Mesenchymal stem cell (in vitro differentiated cells and primary cell): Measurements from ENCODE around the gene KDELR1.

ENCODE experiments used
- DNase-seq: peaks from one replicate; pipeline ENCODE4 v3.0.0-alpha.2; 2013
- H2AFZ ChIP-seq: one replicate; pipeline ENCODE4 v1.6.1; 2013; ENCODE audit warnings: low read depth, mild to moderate bottlenecking, control low read depth, inconsistent platforms, low read length, moderate library complexity
- H2AK5ac ChIP-seq: 2 replicates; pipeline ENCODE4 v1.6.1; 2013; ENCODE audit warnings: low read length, moderate library complexity, mild to moderate bottlenecking, inconsistent platforms; ENCODE audit not compliant: severe bottlenecking
- H2BK120ac ChIP-seq: one replicate; pipeline ENCODE4 v1.6.1; 2013; ENCODE audit warnings: low read depth, mild to moderate bottlenecking, inconsistent platforms, low read length, moderate library complexity
- H2BK12ac ChIP-seq, 2 experiments: one replicate each; pipeline ENCODE4 v1.6.1; 2013; ENCODE audit warnings: inconsistent platforms in 2 of 2, low read length in 2 of 2, mild to moderate bottlenecking in 2 of 2, moderate library complexity in 2 of 2, control low read depth in 1 of 2
- H2BK15ac ChIP-seq: one replicate; pipeline ENCODE4 v1.6.1; 2013; ENCODE audit warnings: mild to moderate bottlenecking, low read depth, inconsistent platforms; ENCODE audit not compliant: poor library complexity, severe bottlenecking
- H2BK5ac ChIP-seq: 2 replicates; pipeline ENCODE4 v1.6.1; 2013; ENCODE audit warnings: low read depth, mild to moderate bottlenecking, low read length, control low read depth, inconsistent platforms; ENCODE audit not compliant: poor library complexity, severe bottlenecking
- H3K14ac ChIP-seq, 2 experiments: one replicate each; pipeline ENCODE4 v1.6.1; 2013; ENCODE audit warnings: inconsistent platforms in 2 of 2, low read length in 2 of 2, control low read depth in 1 of 2, mild to moderate bottlenecking in 1 of 2, moderate library complexity in 1 of 2
- H3K18ac ChIP-seq, 2 experiments: one replicate each; pipeline ENCODE4 v1.6.1; 2013; ENCODE audit warnings: inconsistent platforms in 2 of 2, low read length in 2 of 2, control low read depth in 1 of 2, low read depth in 1 of 2, mild to moderate bottlenecking in 1 of 2
- H3K23ac ChIP-seq, 2 experiments: one replicate each; pipeline ENCODE4 v1.6.1; 2013; ENCODE audit warnings: inconsistent platforms in 2 of 2, low read length in 2 of 2, mild to moderate bottlenecking in 2 of 2, moderate library complexity in 2 of 2, control low read depth in 1 of 2
- H3K27ac ChIP-seq: 2 replicates; pipeline ENCODE4 v1.5.1; 2013; ENCODE audit warnings: mild to moderate bottlenecking, moderate library complexity, low read length, control low read depth, inconsistent platforms; ENCODE audit not compliant: poor library complexity, severe bottlenecking
- H3K27me3 ChIP-seq, 2 experiments: 2 replicates each; pipeline versions ENCODE4 v1.6.1 to v1.7.0; 2013; ENCODE audit warnings: low read length in 2 of 2, mild to moderate bottlenecking in 2 of 2, moderate library complexity in 2 of 2, control low read depth in 1 of 2, inconsistent platforms in 1 of 2; ENCODE audit not compliant: control insufficient read depth in 1 of 2, insufficient read depth in 1 of 2
- H3K36me3 ChIP-seq, 2 experiments: 2 replicates each; pipeline versions ENCODE4 v1.6.1 to v1.7.0; 2013; ENCODE audit warnings: low read length in 2 of 2, control low read depth in 1 of 2, inconsistent platforms in 1 of 2, low read depth in 1 of 2, mild to moderate bottlenecking in 1 of 2; ENCODE audit not compliant: insufficient read depth in 2 of 2, control insufficient read depth in 1 of 2
- H3K4ac ChIP-seq, 2 experiments: one replicate each; pipeline ENCODE4 v1.6.1; 2013; ENCODE audit warnings: inconsistent platforms in 2 of 2, low read length in 2 of 2, mild to moderate bottlenecking in 2 of 2, moderate library complexity in 2 of 2, control low read depth in 1 of 2, low read depth in 1 of 2
- H3K4me1 ChIP-seq: 2 replicates; pipeline ENCODE4 v1.6.1; 2013; ENCODE audit warnings: low read depth, low read length, control low read depth; ENCODE audit not compliant: control insufficient read depth, insufficient read depth
- H3K4me2 ChIP-seq: 2 replicates; pipeline ENCODE4 v1.6.1; 2013; ENCODE audit warnings: low read length, mild to moderate bottlenecking, inconsistent platforms; ENCODE audit not compliant: poor library complexity, severe bottlenecking
- H3K4me3 ChIP-seq, 2 experiments: 2 replicates each; pipeline versions ENCODE4 v1.5.1 to v1.7.0; 2013; ENCODE audit warnings: low read length in 2 of 2, mild to moderate bottlenecking in 2 of 2, control low read depth in 1 of 2, low read depth in 1 of 2; ENCODE audit not compliant: insufficient read depth in 1 of 2
- H3K79me1 ChIP-seq: replicated peaks from 2 replicates; pipeline ENCODE4 v1.6.1; 2013; ENCODE audit warnings: mild to moderate bottlenecking, control low read depth, low read length, inconsistent platforms; ENCODE audit not compliant: poor library complexity, severe bottlenecking
- H3K9ac ChIP-seq: 2 replicates; pipeline ENCODE4 v1.7.0; 2013; ENCODE audit warnings: mild to moderate bottlenecking, low read length, moderate library complexity
- H3K9me3 ChIP-seq: 2 replicates; pipeline ENCODE4 v1.7.0; 2013; ENCODE audit warnings: mild to moderate bottlenecking, low read length; ENCODE audit not compliant: control insufficient read depth
- H4K8ac ChIP-seq: one replicate; pipeline ENCODE4 v1.6.1; 2013; ENCODE audit warnings: inconsistent platforms, mild to moderate bottlenecking, low read length, moderate library complexity
- H4K91ac ChIP-seq: one replicate; pipeline ENCODE4 v1.6.1; 2013; ENCODE audit warnings: mild to moderate bottlenecking, low read length, inconsistent platforms
- WGBS: methylation state at CpG from one replicate; pipeline ENCODE4 v1.1.7; 2013; ENCODE audit warnings: mixed read lengths; 5-methylcytosine and 5-hydroxymethylcytosine counted together

The KDELR1 gene

DNA sequence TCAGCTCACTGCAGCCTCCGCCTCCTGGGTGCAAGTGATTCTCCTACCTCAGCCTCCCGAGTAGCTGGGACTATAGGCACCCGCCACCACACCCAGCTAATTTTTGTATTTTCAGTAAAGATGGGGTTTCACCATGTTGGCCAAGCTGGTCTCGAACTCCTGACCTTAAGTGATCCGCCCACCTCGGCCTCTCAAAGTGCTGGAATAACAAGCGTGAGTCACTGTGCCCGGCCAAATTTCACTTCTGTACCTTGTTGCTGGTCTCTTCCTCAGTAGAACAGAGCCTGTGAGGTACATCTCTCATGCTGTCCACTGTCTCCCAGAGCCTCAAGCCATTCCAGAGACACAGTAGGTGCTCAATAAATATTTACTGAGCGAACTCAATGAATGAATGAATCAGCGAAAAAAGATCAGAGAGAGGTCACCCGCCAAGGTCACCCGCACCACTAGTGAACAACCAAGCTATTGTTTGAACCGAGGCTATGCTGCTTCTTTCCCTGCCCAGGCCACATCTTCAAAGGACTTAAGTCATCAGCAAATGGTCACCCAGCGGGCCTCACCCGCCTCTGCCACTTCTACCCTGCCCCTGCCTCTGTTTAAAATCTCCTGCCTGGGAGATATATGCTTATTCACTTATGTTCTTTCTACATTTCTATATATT is 36.9 kb downstream of the KDELR1 start:
- H3K9me3 ChIP-seq, result no peaks in the 10 kb centered on the region
- H2BK15ac ChIP-seq, result no peak overlapping the region
- H2BK120ac ChIP-seq, result no peak overlapping the region
- no peak overlapping the region for H3K23ac ChIP-seq
- H3K4ac ChIP-seq, result no peak overlapping the region
- H3K14ac ChIP-seq, result peak overlapping the region in 1 of 2 experiments; percentile 41
- H3K9ac ChIP-seq, result no peak overlapping the region
- no peak overlapping the region for H3K4me2 ChIP-seq
- H2AFZ ChIP-seq, result no peak overlapping the region
- peak overlapping the region; percentile 4 for H4K8ac ChIP-seq
- no peak overlapping the region for H2AK5ac ChIP-seq
- no peaks in the 10 kb centered on the region for H3K27me3 ChIP-seq
- H3K4me1 ChIP-seq, result peaks cover 12% of the 10 kb centered on the region
- DNase-seq, result peak; percentile 39
- no peak overlapping the region for H4K91ac ChIP-seq
- peaks cover 3 to 6% of the 10 kb centered on the region in 2 experiments for H3K36me3 ChIP-seq
- no peak overlapping the region for H3K18ac ChIP-seq
- H2BK5ac ChIP-seq, result no peak overlapping the region
- no peaks in the 10 kb centered on the region for H3K79me1 ChIP-seq
- H3K4me3 ChIP-seq, result no peak overlapping the region
- 79% methylated on average over 12 of the region's 15 CpGs for WGBS
- no peak overlapping the region for H2BK12ac ChIP-seq
- H3K27ac ChIP-seq, result no peak overlapping the region

GRCh38 chr19:48353677-48354076 is 37.7 kb downstream of the KDELR1 start:
- no peak overlapping the region for H3K4me3 ChIP-seq
- H3K14ac ChIP-seq, result no peak overlapping the region
- no peaks in the 10 kb centered on the region for H3K9me3 ChIP-seq
- peak overlapping the region in 1 of 2 experiments; percentile 30 for H3K4ac ChIP-seq
- H3K36me3 ChIP-seq, result peaks cover 3 to 6% of the 10 kb centered on the region in 2 experiments
- H3K9ac ChIP-seq, result no peak overlapping the region
- no peak overlapping the region for H3K4me2 ChIP-seq
- H2BK5ac ChIP-seq, result no peak overlapping the region
- H2AK5ac ChIP-seq, result no peak overlapping the region
- H3K27ac ChIP-seq, result no peak overlapping the region
- H4K8ac ChIP-seq, result no peak overlapping the region
- no peak overlapping the region for H3K18ac ChIP-seq
- H2BK12ac ChIP-seq, result no peak overlapping the region
- peaks cover 12% of the 10 kb centered on the region for H3K4me1 ChIP-seq
- no peaks in the 10 kb centered on the region for H3K27me3 ChIP-seq
- 79% methylated on average over 5 of the region's 5 CpGs for WGBS
- no peak overlapping the region for H3K23ac ChIP-seq
- H2BK15ac ChIP-seq, result no peak overlapping the region
- H3K79me1 ChIP-seq, result no peaks in the 10 kb centered on the region
- peak; percentile 31 for DNase-seq
- H4K91ac ChIP-seq, result no peak overlapping the region
- no peak overlapping the region for H2AFZ ChIP-seq
- H2BK120ac ChIP-seq, result no peak overlapping the region

DNA sequence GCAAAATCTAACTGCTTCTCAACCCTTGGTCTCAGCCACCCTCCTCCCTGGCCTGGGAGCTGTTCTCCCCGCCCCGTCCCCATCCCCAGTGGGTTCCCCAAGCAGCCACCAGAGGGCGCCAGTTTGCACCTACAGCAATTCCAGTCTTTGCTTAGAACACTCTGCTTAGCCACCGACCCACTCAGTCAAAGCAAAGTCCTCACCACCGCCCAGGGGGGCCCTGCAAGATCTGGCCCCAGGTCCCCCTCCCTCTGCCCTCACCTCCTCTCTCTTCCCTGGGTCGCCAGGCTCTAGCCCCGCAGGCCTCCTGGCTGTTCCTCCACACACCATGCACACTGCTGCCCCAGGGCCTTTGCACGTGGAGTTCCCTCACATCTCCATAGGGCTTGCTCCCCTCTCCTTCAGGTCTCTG is 40.0 kb downstream of the KDELR1 start:
- DNase-seq, result peak; percentile 52
- no peaks in the 10 kb centered on the region for H3K27me3 ChIP-seq

DNA sequence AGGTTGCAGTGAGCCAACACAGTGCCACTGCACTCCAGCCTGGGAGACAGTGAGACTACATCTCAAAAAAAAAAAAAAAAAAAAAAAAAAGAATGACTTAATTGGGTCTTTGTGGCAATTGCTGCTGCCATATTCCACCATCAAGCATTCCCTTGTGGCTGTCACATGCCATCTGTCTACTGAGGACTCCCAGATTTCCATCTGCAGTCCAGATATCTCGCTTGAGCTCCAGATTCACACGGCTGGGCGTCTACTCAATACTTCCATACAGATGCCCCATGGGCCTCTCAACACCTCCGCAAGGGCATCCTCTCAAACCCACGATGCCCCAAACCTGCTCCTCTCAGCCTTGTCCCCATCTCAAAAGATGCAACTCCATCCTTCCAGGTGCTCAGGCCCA is 40.5 kb downstream of the KDELR1 start:
- no peak overlapping the region for H3K4me2 ChIP-seq
- H2BK120ac ChIP-seq, result no peak overlapping the region
- H2BK15ac ChIP-seq, result no peak overlapping the region
- no peak overlapping the region for H3K14ac ChIP-seq
- H2BK5ac ChIP-seq, result no peak overlapping the region
- H3K27ac ChIP-seq, result no peak overlapping the region
- H3K23ac ChIP-seq, result no peak overlapping the region
- H2BK12ac ChIP-seq, result no peak overlapping the region
- H2AFZ ChIP-seq, result no peak overlapping the region
- no peaks in the 10 kb centered on the region for H3K79me1 ChIP-seq
- 90% methylated on average over 5 of the region's 5 CpGs for WGBS
- H3K9ac ChIP-seq, result no peak overlapping the region
- no peak overlapping the region for H2AK5ac ChIP-seq
- H3K9me3 ChIP-seq, result no peaks in the 10 kb centered on the region
- DNase-seq, result no peak
- H3K4me1 ChIP-seq, result peaks cover 12% of the 10 kb centered on the region
- H4K91ac ChIP-seq, result no peak overlapping the region
- no peak overlapping the region for H3K4ac ChIP-seq
- no peak overlapping the region for H4K8ac ChIP-seq
- H3K27me3 ChIP-seq, result no peaks in the 10 kb centered on the region
- H3K18ac ChIP-seq, result no peak overlapping the region
- peaks cover 0 to 6% of the 10 kb centered on the region in 2 experiments for H3K36me3 ChIP-seq
- H3K4me3 ChIP-seq, result no peak overlapping the region

More for the DNA sequence above, 40.0 kb downstream of the KDELR1 start:
- Histone ChIP-seq H3K18ac (no peak overlapping the region), H3K9ac (no peak overlapping the region), H2BK120ac (no peak overlapping the region), H3K4ac (no peak overlapping the region), H4K91ac (no peak overlapping the region), H2AK5ac (no peak overlapping the region), H2BK5ac (no peak overlapping the region), H3K4me3 (no peak overlapping the region), H2AFZ (no peak overlapping the region), H3K4me2 (no peak overlapping the region), H3K14ac (no peak overlapping the region), H3K4me1 (peaks cover 12% of the 10 kb centered on the region), H3K79me1 (no peaks in the 10 kb centered on the region), H3K9me3 (no peaks in the 10 kb centered on the region), H2BK15ac (no peak overlapping the region), H2BK12ac (no peak overlapping the region), H3K36me3 (peaks cover 0 to 6% of the 10 kb centered on the region in 2 experiments), H4K8ac (no peak overlapping the region), H3K27ac (no peak overlapping the region), H3K23ac (no peak overlapping the region)
- WGBS, result 51% methylated on average over 8 of the region's 8 CpGs
